HEK293 (cell line): ENCODE results near the gene SRD5A1.

Experiments used
- CTCF ChIA-PET: fragments of 350-600 bp; formaldehyde crosslinking; extraction: SDS; loops from one replicate; lab custom pipeline; 2021; ENCODE audit warnings: antibody characterized with exemption; lab: Yijun Ruan, JAX
- POLR2A ChIA-PET: fragments of 300-600 bp; formaldehyde crosslinking; extraction: SDS; loops from one replicate; lab custom pipeline; 2020; ENCODE audit warnings: antibody characterized with exemption, inconsistent platforms; lab: Yijun Ruan, JAX
- H3K27ac ChIP-seq: fragments of 200-500 bp; sonication (Bioruptor generic); 2 replicates; pipeline ENCODE4 v1.5.1; 2014; ENCODE audit warnings: low read depth, low read length, control low read depth, inconsistent platforms; ENCODE audit errors: extremely low read depth
- H3K36me3 ChIP-seq, 2 experiments: fragments of 200-500 bp in 1 of 2; sonication (Bioruptor generic) in 1 of 2; 1 replicate in 1 of 2; 2 replicates in 1 of 2; pipeline ENCODE4 v1.5.1; 2014 to 2017; ENCODE audit warnings: inconsistent platforms in 2 of 2, low read length in 2 of 2; ENCODE audit not compliant: control insufficient read depth in 2 of 2, insufficient read depth in 1 of 2
- H3K4me1 ChIP-seq: fragments of 200-500 bp; sonication (Bioruptor generic); 2 replicates; pipeline ENCODE4 v1.5.1; 2014; ENCODE audit warnings: mild to moderate bottlenecking, low read length, inconsistent platforms; ENCODE audit not compliant: control insufficient read depth, insufficient read depth
- H3K4me3 ChIP-seq: 2 replicates; pipeline ENCODE4 v1.5.1; 2011; ENCODE audit warnings: low read depth, mild to moderate bottlenecking, control low read depth, low read length, moderate library complexity
- H3K9me3 ChIP-seq: fragments of 200-500 bp; sonication (Bioruptor generic); 2 replicates; pipeline ENCODE4 v1.5.1; 2014; ENCODE audit warnings: low read depth, low read length, inconsistent platforms; ENCODE audit not compliant: control insufficient read depth, insufficient read depth
- HOXA7 ChIP-seq: sonication (generic); formaldehyde crosslinking; IDR thresholded peaks from 2 replicates; pipeline ENCODE4 v1.8.1; 2022; ENCODE audit warnings: missing genetic modification reagents, borderline replicate concordance
- KLF7 ChIP-seq: fragments of 450-650 bp; formaldehyde crosslinking; IDR thresholded peaks from 2 replicates; pipeline ENCODE4 v1.5.1; 2016; ENCODE audit warnings: missing biosample characterization, missing genetic modification characterization, borderline replicate concordance
- REPIN1 ChIP-seq: fragments of 450-650 bp; formaldehyde crosslinking; IDR thresholded peaks from 2 replicates; pipeline ENCODE4 v1.5.1; 2017; ENCODE audit warnings: missing biosample characterization, missing genetic modification characterization, low read depth
- SETDB1 ChIP-seq: IDR thresholded peaks from one replicate; pipeline ENCODE4 v1.6.1; 2017; ENCODE audit warnings: mild to moderate bottlenecking, low read length, moderate library complexity, mixed read lengths; ENCODE audit not compliant: insufficient read length
- SP7 ChIP-seq: fragments of 450-650 bp; formaldehyde crosslinking; IDR thresholded peaks from 2 replicates; pipeline ENCODE4 v1.5.1; 2016; ENCODE audit warnings: missing biosample characterization, missing genetic modification characterization
- WT1 ChIP-seq: fragments of 450-650 bp; formaldehyde crosslinking; IDR thresholded peaks from 2 replicates; pipeline ENCODE4 v1.5.1; 2016; ENCODE audit warnings: missing biosample characterization, missing genetic modification characterization
- ZNF114 ChIP-seq: fragments of 450-650 bp; formaldehyde crosslinking; IDR thresholded peaks from 2 replicates; pipeline ENCODE4 v1.5.0; 2017; ENCODE audit warnings: missing biosample characterization, missing genetic modification characterization
- ZNF132 ChIP-seq: fragments of 450-650 bp; formaldehyde crosslinking; IDR thresholded peaks from 2 replicates; pipeline ENCODE4 v1.5.1; 2017; ENCODE audit warnings: missing biosample characterization, missing genetic modification characterization, borderline replicate concordance
- ZNF2 ChIP-seq: fragments of 450-650 bp; formaldehyde crosslinking; IDR thresholded peaks from 2 replicates; pipeline ENCODE4 v1.5.1; 2016; ENCODE audit warnings: missing biosample characterization, missing genetic modification characterization
- ZNF214 ChIP-seq: fragments of 450-650 bp; formaldehyde crosslinking; IDR thresholded peaks from 2 replicates; pipeline ENCODE4 v1.5.1; 2017; ENCODE audit warnings: missing biosample characterization, mild to moderate bottlenecking, missing genetic modification characterization, borderline replicate concordance
- ZNF23 ChIP-seq: fragments of 450-650 bp; formaldehyde crosslinking; IDR thresholded peaks from 2 replicates; pipeline ENCODE4 v1.5.1; 2016; ENCODE audit warnings: missing biosample characterization, missing genetic modification characterization, borderline replicate concordance
- ZNF473 ChIP-seq: fragments of 450-650 bp; formaldehyde crosslinking; IDR thresholded peaks from 2 replicates; pipeline ENCODE4 v1.5.1; 2017; ENCODE audit warnings: missing biosample characterization, missing genetic modification characterization
- ZNF677 ChIP-seq: fragments of 450-650 bp; IDR thresholded peaks from 2 replicates; pipeline ENCODE4 v1.5.0; 2018; ENCODE audit warnings: missing biosample characterization, mild to moderate bottlenecking, missing genetic modification characterization, moderate library complexity
- ZNF791 ChIP-seq: fragments of 450-650 bp; formaldehyde crosslinking; IDR thresholded peaks from 2 replicates; pipeline ENCODE4 v1.5.1; 2016; ENCODE audit warnings: missing biosample characterization, missing genetic modification characterization
- ZSCAN16 ChIP-seq: fragments of 450-650 bp; formaldehyde crosslinking; IDR thresholded peaks from 2 replicates; pipeline ENCODE4 v1.5.1; 2016; ENCODE audit warnings: missing biosample characterization, missing genetic modification characterization
- ZSCAN30 ChIP-seq: fragments of 450-650 bp; IDR thresholded peaks from 2 replicates; pipeline ENCODE4 v1.5.1; 2018; ENCODE audit warnings: missing biosample characterization, mild to moderate bottlenecking, missing genetic modification characterization, moderate library complexity
- TF ChIP-seq, protein P1 (sequence below): fragments of 450-650 bp; formaldehyde crosslinking; IDR thresholded peaks from 2 replicates; pipeline ENCODE4 v1.5.1; 2016; ENCODE audit warnings: missing biosample characterization, missing genetic modification characterization
- TF ChIP-seq, protein P2 (sequence below): fragments of 450-650 bp; formaldehyde crosslinking; IDR thresholded peaks from 2 replicates; pipeline ENCODE4 v1.5.1; 2016; ENCODE audit warnings: missing biosample characterization, missing genetic modification characterization
- TF ChIP-seq, protein P3 (sequence below): fragments of 450-650 bp; formaldehyde crosslinking; conservative IDR thresholded peaks from 2 replicates; pipeline ENCODE4 v1.5.1; 2016; ENCODE audit warnings: low read depth, missing biosample characterization, missing genetic modification characterization
- TF ChIP-seq, protein P4 (sequence below): fragments of 450-650 bp; formaldehyde crosslinking; IDR thresholded peaks from 2 replicates; pipeline ENCODE4 v1.5.1; 2016; ENCODE audit warnings: missing biosample characterization, missing genetic modification characterization
- TF ChIP-seq, protein P5 (sequence below): fragments of 450-650 bp; formaldehyde crosslinking; IDR thresholded peaks from 2 replicates; pipeline ENCODE4 v1.5.1; 2016; ENCODE audit warnings: missing biosample characterization, missing genetic modification characterization
- TF ChIP-seq, protein P6 (sequence below): fragments of 450-650 bp; formaldehyde crosslinking; IDR thresholded peaks from 2 replicates; pipeline ENCODE4 v1.5.1; 2016; ENCODE audit warnings: missing biosample characterization, missing genetic modification characterization
- TF ChIP-seq, protein P7 (sequence below): fragments of 450-650 bp; formaldehyde crosslinking; IDR thresholded peaks from 2 replicates; pipeline ENCODE4 v1.5.0; 2017; ENCODE audit warnings: missing biosample characterization, missing genetic modification characterization, borderline replicate concordance

SRD5A1 gene

DNA sequence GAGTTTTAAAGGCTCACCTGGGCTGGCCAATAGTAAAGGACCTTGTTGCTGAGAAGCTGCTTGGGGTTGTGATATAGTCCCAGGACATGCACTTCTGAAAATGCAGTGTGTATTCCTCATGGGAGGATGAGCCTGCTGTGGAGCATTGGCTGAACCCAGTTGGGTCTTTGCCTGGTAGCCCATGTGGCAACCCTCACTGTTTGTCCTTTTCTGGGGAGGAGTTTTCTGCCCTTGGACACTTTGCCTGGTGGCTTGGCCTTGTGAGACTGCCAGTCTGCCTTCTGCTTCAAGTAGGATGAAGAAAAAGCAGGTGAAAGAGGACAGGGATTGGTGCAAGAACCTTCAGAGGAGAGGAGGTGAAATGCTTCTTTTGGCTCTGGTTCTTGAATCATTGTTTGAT, 84.0 kb downstream of the SRD5A1 start (continued):
- TF ChIP-seq, protein P1, sequence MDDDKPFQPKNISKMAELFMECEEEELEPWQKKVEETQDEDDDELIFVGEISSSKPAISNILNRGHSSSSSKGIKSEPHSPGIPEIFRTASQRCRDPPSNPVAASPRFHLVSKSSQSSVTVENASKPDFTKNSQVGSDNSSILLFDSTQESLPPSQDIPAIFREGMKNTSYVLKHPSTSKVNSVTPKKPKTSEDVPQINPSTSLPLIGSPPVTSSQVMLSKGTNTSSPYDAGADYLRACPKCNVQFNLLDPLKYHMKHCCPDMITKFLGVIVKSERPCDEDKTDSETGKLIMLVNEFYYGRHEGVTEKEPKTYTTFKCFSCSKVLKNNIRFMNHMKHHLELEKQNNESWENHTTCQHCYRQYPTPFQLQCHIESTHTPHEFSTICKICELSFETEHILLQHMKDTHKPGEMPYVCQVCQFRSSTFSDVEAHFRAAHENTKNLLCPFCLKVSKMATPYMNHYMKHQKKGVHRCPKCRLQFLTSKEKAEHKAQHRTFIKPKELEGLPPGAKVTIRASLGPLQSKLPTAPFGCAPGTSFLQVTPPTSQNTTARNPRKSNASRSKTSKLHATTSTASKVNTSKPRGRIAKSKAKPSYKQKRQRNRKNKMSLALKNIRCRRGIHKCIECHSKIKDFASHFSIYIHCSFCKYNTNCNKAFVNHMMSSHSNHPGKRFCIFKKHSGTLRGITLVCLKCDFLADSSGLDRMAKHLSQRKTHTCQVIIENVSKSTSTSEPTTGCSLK = no peak
- TF ChIP-seq, protein P2, sequence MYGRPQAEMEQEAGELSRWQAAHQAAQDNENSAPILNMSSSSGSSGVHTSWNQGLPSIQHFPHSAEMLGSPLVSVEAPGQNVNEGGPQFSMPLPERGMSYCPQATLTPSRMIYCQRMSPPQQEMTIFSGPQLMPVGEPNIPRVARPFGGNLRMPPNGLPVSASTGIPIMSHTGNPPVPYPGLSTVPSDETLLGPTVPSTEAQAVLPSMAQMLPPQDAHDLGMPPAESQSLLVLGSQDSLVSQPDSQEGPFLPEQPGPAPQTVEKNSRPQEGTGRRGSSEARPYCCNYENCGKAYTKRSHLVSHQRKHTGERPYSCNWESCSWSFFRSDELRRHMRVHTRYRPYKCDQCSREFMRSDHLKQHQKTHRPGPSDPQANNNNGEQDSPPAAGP = no peak
- no peak for TF ChIP-seq ZNF473
- no peak for TF ChIP-seq ZNF214 (tag by site-specific recombination)
- TF ChIP-seq ZSCAN30 (tag by site-specific recombination) = no peak
- TF ChIP-seq, protein P3, sequence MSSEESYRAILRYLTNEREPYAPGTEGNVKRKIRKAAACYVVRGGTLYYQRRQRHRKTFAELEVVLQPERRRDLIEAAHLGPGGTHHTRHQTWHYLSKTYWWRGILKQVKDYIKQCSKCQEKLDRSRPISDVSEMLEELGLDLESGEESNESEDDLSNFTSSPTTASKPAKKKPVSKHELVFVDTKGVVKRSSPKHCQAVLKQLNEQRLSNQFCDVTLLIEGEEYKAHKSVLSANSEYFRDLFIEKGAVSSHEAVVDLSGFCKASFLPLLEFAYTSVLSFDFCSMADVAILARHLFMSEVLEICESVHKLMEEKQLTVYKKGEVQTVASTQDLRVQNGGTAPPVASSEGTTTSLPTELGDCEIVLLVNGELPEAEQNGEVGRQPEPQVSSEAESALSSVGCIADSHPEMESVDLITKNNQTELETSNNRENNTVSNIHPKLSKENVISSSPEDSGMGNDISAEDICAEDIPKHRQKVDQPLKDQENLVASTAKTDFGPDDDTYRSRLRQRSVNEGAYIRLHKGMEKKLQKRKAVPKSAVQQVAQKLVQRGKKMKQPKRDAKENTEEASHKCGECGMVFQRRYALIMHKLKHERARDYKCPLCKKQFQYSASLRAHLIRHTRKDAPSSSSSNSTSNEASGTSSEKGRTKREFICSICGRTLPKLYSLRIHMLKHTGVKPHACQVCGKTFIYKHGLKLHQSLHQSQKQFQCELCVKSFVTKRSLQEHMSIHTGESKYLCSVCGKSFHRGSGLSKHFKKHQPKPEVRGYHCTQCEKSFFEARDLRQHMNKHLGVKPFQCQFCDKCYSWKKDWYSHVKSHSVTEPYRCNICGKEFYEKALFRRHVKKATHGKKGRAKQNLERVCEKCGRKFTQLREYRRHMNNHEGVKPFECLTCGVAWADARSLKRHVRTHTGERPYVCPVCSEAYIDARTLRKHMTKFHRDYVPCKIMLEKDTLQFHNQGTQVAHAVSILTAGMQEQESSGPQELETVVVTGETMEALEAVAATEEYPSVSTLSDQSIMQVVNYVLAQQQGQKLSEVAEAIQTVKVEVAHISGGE = no peak
- TF ChIP-seq SETDB1 = no peak
- no peak for TF ChIP-seq ZNF114 (tag by site-specific recombination)
- TF ChIP-seq REPIN1 (tag by site-specific recombination) = no peak
- TF ChIP-seq, protein P4, sequence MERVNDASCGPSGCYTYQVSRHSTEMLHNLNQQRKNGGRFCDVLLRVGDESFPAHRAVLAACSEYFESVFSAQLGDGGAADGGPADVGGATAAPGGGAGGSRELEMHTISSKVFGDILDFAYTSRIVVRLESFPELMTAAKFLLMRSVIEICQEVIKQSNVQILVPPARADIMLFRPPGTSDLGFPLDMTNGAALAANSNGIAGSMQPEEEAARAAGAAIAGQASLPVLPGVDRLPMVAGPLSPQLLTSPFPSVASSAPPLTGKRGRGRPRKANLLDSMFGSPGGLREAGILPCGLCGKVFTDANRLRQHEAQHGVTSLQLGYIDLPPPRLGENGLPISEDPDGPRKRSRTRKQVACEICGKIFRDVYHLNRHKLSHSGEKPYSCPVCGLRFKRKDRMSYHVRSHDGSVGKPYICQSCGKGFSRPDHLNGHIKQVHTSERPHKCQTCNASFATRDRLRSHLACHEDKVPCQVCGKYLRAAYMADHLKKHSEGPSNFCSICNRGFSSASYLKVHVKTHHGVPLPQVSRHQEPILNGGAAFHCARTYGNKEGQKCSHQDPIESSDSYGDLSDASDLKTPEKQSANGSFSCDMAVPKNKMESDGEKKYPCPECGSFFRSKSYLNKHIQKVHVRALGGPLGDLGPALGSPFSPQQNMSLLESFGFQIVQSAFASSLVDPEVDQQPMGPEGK (tag by site-specific recombination) = no peak
- TF ChIP-seq ZNF2 = no peak
- no peak for TF ChIP-seq ZNF791 (tag by site-specific recombination)

DNA sequence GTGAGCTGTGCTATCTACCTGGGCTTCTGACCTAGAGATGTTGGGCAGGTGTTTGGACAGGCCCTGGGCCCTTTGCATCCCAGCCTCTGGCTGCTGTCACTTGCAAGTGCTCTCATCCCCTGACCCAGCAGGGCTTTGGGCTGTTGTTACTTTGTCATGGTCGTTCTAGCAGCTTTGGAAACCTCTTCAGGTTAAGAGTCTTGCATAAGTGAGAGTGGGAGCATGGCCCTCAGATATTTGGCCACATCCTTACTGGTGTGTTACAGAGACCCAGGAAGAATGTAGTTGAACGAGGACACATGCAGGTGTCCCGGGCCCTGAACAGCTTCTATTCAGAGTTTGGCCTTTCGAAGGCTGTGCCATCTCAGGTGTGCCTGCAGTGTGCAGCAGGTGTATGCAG, 84.4 kb downstream of the SRD5A1 start:
- CTCF ChIA-PET = interaction anchor here (0.8 to 1.0 kb wide), 2 partner anchors 13 to 26 kb away, joined by 4 read pairs; no protein-coding TSS in a partner anchor
- H3K9me3 ChIP-seq = no peaks in the 10 kb centered on the region
- POLR2A ChIA-PET = no interaction called here
- peaks cover 0 to 41% of the 10 kb centered on the region in 2 experiments; a peak in 1 of 3 replicates for H3K36me3 ChIP-seq
- H3K4me1 ChIP-seq = peaks cover 48% of the 10 kb centered on the region
- no peak overlapping the region for H3K27ac ChIP-seq
- no peak overlapping the region for H3K4me3 ChIP-seq
- TF ChIP-seq ZNF23 (tag by site-specific recombination) = no peak
- TF ChIP-seq KLF7 (tag by site-specific recombination) = no peak
- TF ChIP-seq ZNF132 (tag by site-specific recombination) = no peak
- TF ChIP-seq, protein P5, sequence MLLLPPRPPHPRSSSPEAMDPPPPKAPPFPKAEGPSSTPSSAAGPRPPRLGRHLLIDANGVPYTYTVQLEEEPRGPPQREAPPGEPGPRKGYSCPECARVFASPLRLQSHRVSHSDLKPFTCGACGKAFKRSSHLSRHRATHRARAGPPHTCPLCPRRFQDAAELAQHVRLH (tag by site-specific recombination) = no peak
- no peak for TF ChIP-seq ZNF791 (tag by site-specific recombination)
- TF ChIP-seq SP7 (tag by site-specific recombination) = no peak
- TF ChIP-seq, protein P6, sequence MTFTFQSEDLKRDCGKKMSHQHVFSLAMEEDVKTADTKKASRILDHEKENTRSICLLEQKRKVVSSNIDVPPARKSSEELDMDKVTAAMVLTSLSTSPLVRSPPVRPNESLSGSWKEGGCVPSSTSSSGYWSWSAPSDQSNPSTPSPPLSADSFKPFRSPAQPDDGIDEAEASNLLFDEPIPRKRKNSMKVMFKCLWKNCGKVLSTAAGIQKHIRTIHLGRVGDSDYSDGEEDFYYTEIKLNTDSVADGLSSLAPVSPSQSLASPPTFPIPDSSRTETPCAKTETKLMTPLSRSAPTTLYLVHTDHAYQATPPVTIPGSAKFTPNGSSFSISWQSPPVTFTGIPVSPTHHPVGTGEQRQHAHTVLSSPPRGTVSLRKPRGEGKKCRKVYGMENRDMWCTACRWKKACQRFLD (tag by site-specific recombination) = no peak
- TF ChIP-seq HOXA7 (CRISPR knock-in tag) = no peak
- TF ChIP-seq ZSCAN16 (tag by site-specific recombination) = no peak
- TF ChIP-seq, protein P7, sequence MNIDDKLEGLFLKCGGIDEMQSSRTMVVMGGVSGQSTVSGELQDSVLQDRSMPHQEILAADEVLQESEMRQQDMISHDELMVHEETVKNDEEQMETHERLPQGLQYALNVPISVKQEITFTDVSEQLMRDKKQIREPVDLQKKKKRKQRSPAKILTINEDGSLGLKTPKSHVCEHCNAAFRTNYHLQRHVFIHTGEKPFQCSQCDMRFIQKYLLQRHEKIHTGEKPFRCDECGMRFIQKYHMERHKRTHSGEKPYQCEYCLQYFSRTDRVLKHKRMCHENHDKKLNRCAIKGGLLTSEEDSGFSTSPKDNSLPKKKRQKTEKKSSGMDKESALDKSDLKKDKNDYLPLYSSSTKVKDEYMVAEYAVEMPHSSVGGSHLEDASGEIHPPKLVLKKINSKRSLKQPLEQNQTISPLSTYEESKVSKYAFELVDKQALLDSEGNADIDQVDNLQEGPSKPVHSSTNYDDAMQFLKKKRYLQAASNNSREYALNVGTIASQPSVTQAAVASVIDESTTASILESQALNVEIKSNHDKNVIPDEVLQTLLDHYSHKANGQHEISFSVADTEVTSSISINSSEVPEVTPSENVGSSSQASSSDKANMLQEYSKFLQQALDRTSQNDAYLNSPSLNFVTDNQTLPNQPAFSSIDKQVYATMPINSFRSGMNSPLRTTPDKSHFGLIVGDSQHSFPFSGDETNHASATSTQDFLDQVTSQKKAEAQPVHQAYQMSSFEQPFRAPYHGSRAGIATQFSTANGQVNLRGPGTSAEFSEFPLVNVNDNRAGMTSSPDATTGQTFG (tag by site-specific recombination) = no peak
- no peak for TF ChIP-seq WT1 (tag by site-specific recombination)
- no peak for TF ChIP-seq ZNF677
